NCI-H2196 (cell line): ENCODE measurements around the gene CPOX.
"Not testable (repeated sequence)": the region's sequence is repeated elsewhere in the genome, so short reads cannot be mapped to it uniquely, and the experiment has no call there.

Experiments used
- DNase-seq: peaks from one replicate; lab custom pipeline; 2025; ENCODE audit not compliant: unreplicated experiment; lab: John Stamatoyannopoulos, UW

CPOX gene

DNA sequence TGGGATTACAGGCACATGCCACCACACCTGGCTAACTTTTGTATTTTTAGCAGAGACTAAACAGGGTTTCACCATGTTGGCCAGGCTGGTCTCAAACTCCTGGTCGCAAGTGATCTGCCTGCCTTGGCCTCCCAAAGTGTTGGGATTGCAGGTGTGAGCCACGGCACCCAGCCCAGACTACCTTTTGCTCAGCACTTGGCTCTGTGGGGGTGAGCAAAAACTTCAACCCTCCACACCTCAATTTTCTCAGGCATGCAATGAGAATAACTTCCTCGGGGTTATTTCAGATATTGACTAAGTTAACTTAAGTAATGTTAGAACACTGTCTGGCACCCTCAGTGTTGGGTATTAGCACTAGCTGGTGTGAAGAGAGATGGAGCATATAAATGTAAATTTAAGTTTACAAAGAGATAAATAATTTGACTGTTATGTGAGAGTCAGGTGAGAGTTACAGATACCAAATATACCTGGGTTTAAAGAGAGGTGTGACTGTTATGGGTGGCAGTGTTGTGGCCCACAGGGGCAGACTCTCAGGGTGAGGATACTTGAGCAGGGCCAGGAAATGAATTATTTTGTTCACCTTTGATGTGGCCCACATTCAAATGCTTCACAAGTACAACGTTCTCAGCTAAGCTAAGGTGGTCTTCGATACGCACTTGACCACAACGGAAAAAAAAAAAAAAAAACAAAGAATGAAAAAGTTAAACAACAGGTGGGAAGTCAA, 29.0 kb downstream of the CPOX start:
- no peak for DNase-seq

- DNase-seq, result no peak
Observed at GRCh38 chr3:98563661-98564281, 29.6 kb downstream of the CPOX start.

DNA sequence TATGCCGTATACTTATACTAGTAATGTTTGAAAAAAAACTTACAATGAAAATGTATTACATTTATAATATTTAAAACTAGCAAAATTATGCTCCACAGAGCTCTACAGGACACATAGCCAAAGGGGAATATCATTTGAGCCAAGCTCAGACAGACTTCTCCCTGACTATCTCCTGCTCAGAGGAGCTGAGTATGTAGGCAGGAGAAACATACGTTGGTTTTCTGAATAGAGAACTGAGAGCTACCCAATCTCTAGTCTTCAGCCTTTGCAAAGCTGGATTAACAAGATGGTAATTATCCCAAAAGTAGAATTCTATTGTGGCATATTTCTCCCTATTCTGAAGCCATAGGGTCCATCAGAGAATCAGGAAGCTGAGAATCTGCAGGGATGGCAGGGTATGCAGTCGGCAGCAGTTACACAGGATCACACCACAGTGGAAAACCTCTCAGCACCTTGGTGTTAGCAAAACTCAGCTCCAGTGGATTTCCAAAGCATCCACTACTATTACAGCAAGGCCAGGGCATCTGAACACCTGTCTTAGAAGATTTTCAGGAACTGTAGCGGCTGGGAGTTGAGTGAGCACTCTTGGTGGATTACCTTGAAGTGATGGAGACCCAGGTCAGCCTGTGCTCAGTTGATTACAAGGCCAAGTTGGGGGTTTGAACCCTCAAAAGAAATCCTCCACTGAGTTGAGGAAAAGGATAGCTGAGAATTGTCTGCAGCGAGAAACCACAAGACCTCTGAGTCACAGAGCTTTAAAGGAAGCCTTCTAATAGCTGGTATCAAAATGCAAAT, 31.5 kb downstream of the CPOX start:
- no peak for DNase-seq

GRCh38 chr3:98560911-98561310, 32.5 kb downstream of the CPOX start:
- DNase-seq, result no peak

- not testable (repeated sequence) for DNase-seq
Observed at GRCh38 chr3:98559769-98560168, 33.6 kb downstream of the CPOX start.

- DNase-seq, result no peak
Observed at GRCh38 chr3:98558100-98558827, 35.1 kb downstream of the CPOX start.

DNA sequence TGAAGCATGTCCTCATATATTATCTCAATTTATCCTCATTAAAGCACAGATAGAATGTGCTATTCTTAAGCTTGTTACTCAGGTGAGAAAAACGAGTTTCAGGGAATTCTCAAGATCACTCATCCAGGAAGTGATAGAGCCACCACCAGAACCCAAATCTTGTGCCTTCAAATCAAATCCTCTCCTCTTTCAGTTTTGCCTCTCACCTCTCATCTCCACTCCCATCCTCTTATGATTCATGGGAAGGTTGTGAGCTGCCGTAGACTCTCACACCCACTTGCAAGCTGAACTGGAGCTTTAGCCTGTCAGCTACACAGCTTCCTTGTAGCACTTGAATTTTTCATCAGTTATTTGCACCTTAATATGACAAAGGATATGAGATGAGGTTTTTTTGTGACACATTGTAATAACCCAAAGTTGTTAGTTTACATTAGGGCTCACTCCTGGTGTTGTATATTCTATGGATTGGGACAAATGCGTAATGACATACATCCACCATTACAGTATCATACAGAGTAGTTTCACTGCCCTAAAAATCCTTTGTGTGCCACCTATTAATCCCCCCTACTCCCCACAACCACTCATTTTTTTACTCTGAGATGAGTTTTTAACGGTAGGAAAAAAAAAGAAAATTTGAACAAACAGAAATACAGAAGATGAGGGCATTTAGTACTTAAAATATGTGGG, 35.9 kb downstream of the CPOX start:
- DNase-seq, result no peak

DNA sequence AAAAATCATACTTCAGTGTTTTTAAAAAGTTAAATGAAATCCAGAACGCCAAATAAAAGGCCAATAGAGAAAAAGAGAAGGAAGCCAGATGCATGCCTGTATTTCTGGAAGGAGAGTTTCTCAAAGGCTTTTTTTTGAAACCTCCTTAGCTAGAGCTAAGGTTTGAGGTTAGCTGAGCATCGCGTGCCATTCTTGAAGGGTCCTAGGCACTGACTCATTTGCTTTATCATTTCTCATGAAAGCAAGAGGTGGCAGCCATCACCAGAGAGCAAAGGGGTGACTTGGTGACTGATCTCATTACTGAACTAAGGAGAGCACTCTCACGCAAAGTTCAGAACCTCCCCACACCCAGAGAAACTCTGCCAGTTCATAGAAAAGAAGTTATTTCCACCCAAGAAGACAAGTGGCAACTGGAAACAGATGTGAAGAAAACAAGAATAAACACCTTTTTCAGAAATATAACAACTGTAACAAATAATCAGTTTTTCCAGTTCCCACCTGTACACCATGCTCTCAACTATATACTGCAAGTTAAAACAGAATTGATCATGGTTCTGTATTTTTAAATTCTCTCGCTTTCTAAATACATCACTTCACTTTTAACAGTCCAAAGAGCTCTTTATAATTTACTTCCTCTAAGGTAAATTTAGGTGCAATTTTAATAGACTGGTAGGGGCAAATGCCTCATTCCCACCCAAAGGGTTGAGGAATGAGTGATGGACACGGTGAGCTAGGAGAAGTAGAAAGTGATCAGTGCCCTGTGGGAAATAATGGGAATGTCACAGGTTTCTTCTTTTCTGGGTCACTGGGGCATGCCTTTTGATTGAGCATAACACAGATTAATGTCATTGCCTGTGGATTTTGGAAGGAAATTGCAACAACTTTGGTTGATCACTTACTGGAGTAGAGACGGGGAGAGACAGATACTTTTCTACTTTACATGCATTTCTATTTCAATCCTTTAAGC, 37.0 kb downstream of the CPOX start:
- DNase-seq, result no peak

DNA sequence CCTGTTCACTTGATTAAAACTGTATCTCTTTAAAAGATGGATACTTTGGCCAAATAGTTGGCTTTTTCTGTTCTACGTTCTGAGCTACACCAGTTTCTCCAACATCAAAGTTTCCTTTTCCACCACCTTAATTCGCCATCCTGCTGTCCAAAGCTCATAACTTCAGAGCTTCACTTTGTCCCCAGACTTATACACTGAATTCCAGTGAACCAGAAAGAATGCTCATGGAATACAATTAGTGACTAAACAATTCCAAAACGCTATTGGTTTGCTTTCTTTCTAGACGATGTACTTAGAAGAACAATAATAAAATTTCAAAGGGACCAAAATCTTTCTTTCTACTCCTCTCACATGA, 38.4 kb downstream of the CPOX start:
- no peak for DNase-seq

DNA sequence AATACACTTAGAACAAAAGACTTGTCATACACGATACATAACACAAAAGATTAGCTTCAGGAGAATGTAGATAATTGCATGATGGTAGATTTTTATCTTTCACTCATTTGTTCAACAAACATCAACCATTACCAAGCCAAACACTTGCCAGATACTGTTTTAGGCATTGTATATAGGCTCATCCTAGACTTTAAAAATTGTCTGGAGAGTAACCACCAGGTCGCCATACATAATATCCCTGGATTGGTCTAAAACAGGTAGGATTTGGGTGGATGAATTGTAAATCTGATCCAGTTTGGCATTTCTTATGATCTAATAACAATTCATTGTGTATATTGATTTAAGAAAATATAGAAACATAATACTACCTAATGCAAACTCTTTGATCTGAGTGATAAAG, 38.8 kb downstream of the CPOX start:
- DNase-seq, result no peak

GRCh38 chr3:98553753-98554152, 39.7 kb downstream of the CPOX start:
- DNase-seq, result no peak

GRCh38 chr3:98553021-98553563, 40.3 kb downstream of the CPOX start:
- DNase-seq, result no peak

DNA sequence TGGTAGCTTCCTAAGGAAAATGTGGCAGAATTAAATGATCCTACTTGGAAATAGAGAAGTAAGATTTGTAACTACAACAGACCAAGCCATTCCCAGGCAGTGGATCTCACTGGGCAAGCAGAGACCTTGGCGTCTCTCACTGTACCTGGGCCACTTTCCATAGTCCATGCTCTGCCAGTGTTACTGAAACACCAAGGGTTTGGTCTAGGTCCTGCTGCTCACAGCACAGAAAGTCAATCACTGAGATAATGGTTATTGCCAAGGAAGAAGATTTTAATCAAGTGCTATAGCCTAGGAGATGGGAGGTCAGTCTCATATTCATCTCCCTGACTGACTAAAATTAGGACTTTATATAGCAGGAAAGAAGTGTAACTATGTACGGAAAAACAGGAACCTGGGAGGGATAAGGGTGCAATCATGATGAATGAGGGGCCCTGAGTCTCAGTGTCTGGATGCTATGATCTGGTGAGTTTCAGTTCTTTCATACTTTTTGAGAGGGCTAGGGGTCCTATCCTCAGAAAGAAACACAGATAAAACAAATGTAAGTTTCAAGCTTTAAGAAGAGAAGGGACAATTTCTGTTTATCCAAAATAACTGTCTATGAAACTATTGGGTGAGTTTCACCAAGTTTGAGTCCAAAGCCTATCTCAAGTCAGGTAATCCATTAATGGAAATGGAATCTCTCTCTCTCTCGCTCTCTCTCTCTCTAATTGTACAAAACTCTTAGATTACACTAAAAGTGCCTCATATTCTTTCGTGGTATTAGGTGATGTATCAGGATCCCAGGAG, 41.0 kb downstream of the CPOX start:
- DNase-seq, result no peak

DNA sequence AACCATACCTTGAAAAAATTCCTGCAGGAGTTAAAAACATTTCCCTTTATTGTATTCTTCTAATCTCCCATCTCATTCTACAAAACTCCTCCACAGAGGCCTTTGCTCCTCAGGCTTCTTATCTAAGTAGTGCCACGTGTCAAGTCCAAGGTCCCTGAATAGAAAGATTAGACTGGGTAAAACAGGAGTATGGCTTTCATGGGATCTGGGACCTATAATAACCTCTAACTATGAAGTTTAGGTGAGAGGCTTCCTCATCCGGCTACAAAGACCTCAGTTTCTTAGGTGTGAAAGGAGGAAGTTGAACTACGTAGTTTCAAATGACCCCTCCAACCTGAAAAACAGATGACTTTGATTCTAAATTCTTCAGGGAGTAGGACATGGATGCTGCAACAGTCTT, 41.7 kb downstream of the CPOX start:
- no peak for DNase-seq

DNA sequence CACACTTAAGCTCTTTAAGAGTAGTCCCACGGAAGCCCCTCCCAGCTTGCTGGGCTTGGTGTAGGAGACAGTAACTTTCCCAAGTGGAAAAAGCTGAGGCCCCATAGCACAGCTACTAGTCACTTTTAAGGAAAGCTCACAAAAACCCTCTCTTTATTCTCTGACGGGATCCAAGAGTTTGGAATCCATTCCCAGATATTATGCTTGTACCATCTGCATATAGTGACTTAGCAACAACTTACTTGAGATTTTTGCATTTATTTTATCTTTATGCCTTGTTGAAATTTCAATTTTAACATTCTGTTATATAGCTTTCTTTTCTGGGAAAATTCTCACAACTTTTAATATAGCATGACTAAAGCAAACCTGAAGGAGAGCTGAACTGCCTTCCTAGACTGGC, 42.2 kb downstream of the CPOX start:
- no peak for DNase-seq

DNA sequence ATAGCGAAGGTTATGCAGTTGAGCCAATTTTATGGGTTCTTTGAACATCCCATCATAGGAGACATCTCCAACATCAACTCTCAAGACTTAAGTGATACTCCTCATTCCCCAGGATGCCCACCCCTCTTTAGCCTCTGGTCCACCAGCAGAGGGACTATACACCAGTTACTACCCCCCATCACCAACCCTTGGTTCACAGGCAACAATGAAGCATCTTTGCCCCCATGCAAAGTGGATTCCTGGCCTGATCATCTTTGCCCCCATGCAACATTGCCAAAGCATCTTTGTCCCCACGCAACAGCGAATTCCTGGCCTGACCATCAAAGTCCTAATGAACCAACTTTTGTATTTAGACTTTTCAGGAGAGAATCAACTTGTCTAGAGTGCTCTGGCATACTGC, 42.6 kb downstream of the CPOX start:
- no peak for DNase-seq

- no peak for DNase-seq
Observed at GRCh38 chr3:98548544-98548943, 44.9 kb downstream of the CPOX start.

- DNase-seq, result no peak
Observed at GRCh38 chr3:98545940-98546339, 47.5 kb downstream of the CPOX start.

DNA sequence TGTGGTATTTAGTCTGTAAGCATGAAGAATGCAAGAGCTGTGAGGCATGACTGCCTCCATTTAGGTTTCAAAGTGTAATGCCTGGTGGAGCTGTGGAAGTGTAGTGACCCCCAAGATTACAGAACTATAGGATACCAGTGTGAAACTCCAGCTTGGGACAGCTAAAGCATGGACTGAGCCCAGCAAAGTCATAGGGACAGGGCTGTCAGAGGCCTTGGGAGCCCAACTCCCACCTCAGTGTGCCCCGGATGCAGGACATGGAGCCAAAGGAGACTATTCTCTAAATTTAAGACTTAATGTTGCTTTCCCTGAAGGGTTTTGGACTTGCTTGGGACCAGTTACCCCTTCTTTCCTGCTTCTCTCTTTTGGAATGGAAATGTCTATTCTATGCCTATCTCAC, 50.8 kb downstream of the CPOX start:
- no peak for DNase-seq
